ENCODE results near the gene NUCB1.

GRCh38 chr19:48950159-48950558 lies 50.0 kb downstream of the NUCB1 start:
- TF ChIP-seq CTCF (IDR thresholded peaks at IDR 0.05 in 4 of 5, conservative IDR thresholded peaks at IDR 0.05 in 1 of 5) (no peak), POLR2A (IDR thresholded peaks at IDR 0.05) (no peak)
